ACC112 (cell line): ENCODE measurements around the gene OR2AT4.

ENCODE experiments used
- H2AFZ ChIP-seq: fragments of 200-600 bp; sonication (generic); one replicate; pipeline ENCODE4 v1.6.0; 2017; ENCODE audit warnings: antibody characterized with exemption, low read length; ENCODE audit not compliant: unreplicated experiment
- H3K27ac ChIP-seq: fragments of 200-600 bp; sonication (generic); 2 replicates; pipeline ENCODE4 v1.5.1; 2014; ENCODE audit warnings: low read depth, mild to moderate bottlenecking, antibody characterized with exemption, low read length, moderate library complexity
- H3K27me3 ChIP-seq: fragments of 200-600 bp; sonication (generic); 2 replicates; pipeline ENCODE4 v1.6.1; 2014; ENCODE audit warnings: mild to moderate bottlenecking, antibody characterized with exemption, low read length, moderate library complexity, mixed read lengths; ENCODE audit not compliant: insufficient read depth
- H3K36me3 ChIP-seq: fragments of 200-600 bp; sonication (generic); 2 replicates; pipeline ENCODE4 v1.6.1; 2016; ENCODE audit warnings: mild to moderate bottlenecking, antibody characterized with exemption, low read length, moderate library complexity, mixed read lengths; ENCODE audit not compliant: insufficient read depth
- H3K4me1 ChIP-seq: fragments of 200-600 bp; sonication (generic); one replicate; pipeline ENCODE4 v1.6.1; 2016; ENCODE audit warnings: low read length, mixed read lengths; ENCODE audit not compliant: insufficient read depth, unreplicated experiment, control insufficient read depth
- H3K4me3 ChIP-seq: fragments of 200-600 bp; sonication (generic); 2 replicates; pipeline ENCODE4 v1.5.1; 2014; ENCODE audit warnings: mild to moderate bottlenecking, low read depth, low read length
- H3K79me2 ChIP-seq: fragments of 200-600 bp; sonication (generic); one replicate; pipeline ENCODE4 v1.6.0; 2016; ENCODE audit warnings: low read length; ENCODE audit not compliant: control insufficient read depth, unreplicated experiment, insufficient read depth

The OR2AT4 gene

DNA sequence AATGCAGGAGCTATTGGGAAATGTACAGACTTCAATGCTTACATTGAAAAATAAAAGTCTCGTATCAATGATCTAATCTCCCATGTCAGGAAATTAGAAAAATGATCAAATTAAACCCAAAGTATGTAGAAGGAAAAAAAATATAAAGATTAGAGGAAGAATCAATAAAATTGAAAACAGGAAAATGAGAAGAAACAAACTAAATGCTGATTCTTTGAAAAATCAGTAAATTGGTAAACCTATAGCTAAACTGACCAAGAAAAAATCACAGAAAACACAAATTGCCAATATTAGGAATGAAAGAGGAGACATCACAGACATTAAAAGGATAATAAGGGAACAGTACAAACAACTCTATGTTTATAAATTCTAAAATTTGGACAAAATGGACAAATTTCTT lies 11.8 kb downstream of the OR2AT4 start:
- Histone ChIP-seq H3K79me2 (no peaks in the 10 kb centered on the region), H3K27ac (no peak overlapping the region), H3K27me3 (peaks cover 24% of the 10 kb centered on the region), H2AFZ (no peak overlapping the region), H3K4me1 (no peaks in the 10 kb centered on the region), H3K4me3 (no peak overlapping the region), H3K36me3 (no peaks in the 10 kb centered on the region)

- no peaks in the 10 kb centered on the region for H3K36me3 ChIP-seq
- no peak overlapping the region for H3K4me3 ChIP-seq
- no peak overlapping the region for H2AFZ ChIP-seq
- H3K4me1 ChIP-seq, result no peaks in the 10 kb centered on the region
- H3K79me2 ChIP-seq, result no peaks in the 10 kb centered on the region
- H3K27me3 ChIP-seq, result peaks cover 14% of the 10 kb centered on the region
- no peak overlapping the region for H3K27ac ChIP-seq
Observed at GRCh38 chr11:75083217-75083605, 13.5 kb downstream of the OR2AT4 start.

- Histone ChIP-seq H3K4me3 (no peak overlapping the region), H3K36me3 (no peaks in the 10 kb centered on the region), H3K79me2 (no peaks in the 10 kb centered on the region), H3K4me1 (no peaks in the 10 kb centered on the region), H3K27ac (no peak overlapping the region), H3K27me3 (peaks cover 14% of the 10 kb centered on the region), H2AFZ (no peak overlapping the region)
Observed at GRCh38 chr11:75082601-75083216, 14.0 kb downstream of the OR2AT4 start.

GRCh38 chr11:75079546-75079945 lies 17.1 kb downstream of the OR2AT4 start:
- Histone ChIP-seq H3K4me3 (no peak overlapping the region), H3K27ac (no peak overlapping the region), H3K27me3 (peaks cover 9% of the 10 kb centered on the region), H3K79me2 (no peaks in the 10 kb centered on the region), H2AFZ (no peak overlapping the region), H3K36me3 (no peaks in the 10 kb centered on the region), H3K4me1 (no peaks in the 10 kb centered on the region)

- no peaks in the 10 kb centered on the region for H3K36me3 ChIP-seq
- H3K4me3 ChIP-seq, result no peak overlapping the region
- H3K79me2 ChIP-seq, result no peaks in the 10 kb centered on the region
- no peak overlapping the region for H2AFZ ChIP-seq
- no peaks in the 10 kb centered on the region for H3K4me1 ChIP-seq
- peaks cover 17% of the 10 kb centered on the region for H3K27me3 ChIP-seq
- H3K27ac ChIP-seq, result no peak overlapping the region
Observed at GRCh38 chr11:75078233-75078632, 18.4 kb downstream of the OR2AT4 start.

GRCh38 chr11:75077316-75077715 lies 19.4 kb downstream of the OR2AT4 start:
- no peaks in the 10 kb centered on the region for H3K36me3 ChIP-seq
- no peak overlapping the region for H3K27ac ChIP-seq
- no peak overlapping the region for H2AFZ ChIP-seq
- no peaks in the 10 kb centered on the region for H3K79me2 ChIP-seq
- peaks cover 26% of the 10 kb centered on the region for H3K27me3 ChIP-seq
- H3K4me1 ChIP-seq, result no peaks in the 10 kb centered on the region
- no peak overlapping the region for H3K4me3 ChIP-seq

GRCh38 chr11:75076671-75077070 lies 20.0 kb downstream of the OR2AT4 start:
- Histone ChIP-seq H3K4me3 (no peak overlapping the region), H3K79me2 (no peaks in the 10 kb centered on the region), H2AFZ (no peak overlapping the region), H3K4me1 (no peaks in the 10 kb centered on the region), H3K36me3 (no peaks in the 10 kb centered on the region), H3K27ac (no peak overlapping the region), H3K27me3 (peaks cover 32% of the 10 kb centered on the region)

- H3K79me2 ChIP-seq, result no peaks in the 10 kb centered on the region
- H2AFZ ChIP-seq, result no peak overlapping the region
- no peaks in the 10 kb centered on the region for H3K4me1 ChIP-seq
- no peak overlapping the region for H3K4me3 ChIP-seq
- no peaks in the 10 kb centered on the region for H3K36me3 ChIP-seq
- H3K27ac ChIP-seq, result no peak overlapping the region
- H3K27me3 ChIP-seq, result peaks cover 59% of the 10 kb centered on the region
Observed at GRCh38 chr11:75073459-75074190, 23.1 kb downstream of the OR2AT4 start.

DNA sequence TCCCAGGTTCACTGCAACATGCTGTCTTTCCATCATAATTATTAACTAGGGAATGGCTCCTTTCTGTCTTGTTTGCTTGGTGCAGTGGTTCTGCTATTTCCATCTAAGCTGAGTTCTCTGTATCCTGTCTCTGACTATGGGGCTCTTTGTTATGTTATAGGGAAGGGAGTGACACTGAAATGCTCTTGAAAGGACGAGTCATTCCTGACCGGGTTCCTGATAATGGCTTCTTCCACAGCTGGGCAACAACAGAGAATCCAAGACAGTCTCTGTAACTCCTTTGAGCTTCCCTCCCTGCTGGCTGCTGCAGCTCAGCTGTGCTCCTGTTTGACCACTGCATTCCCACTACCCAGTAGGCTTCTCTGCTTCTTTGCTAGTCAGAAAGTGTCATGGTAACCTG lies 24.1 kb downstream of the OR2AT4 start:
- Histone ChIP-seq H3K36me3 (no peaks in the 10 kb centered on the region), H3K4me1 (no peaks in the 10 kb centered on the region), H3K79me2 (no peaks in the 10 kb centered on the region), H3K27ac (no peak overlapping the region), H2AFZ (no peak overlapping the region), H3K27me3 (peaks cover 66% of the 10 kb centered on the region), H3K4me3 (no peak overlapping the region)

GRCh38 chr11:75069473-75069872 lies 27.2 kb downstream of the OR2AT4 start:
- Histone ChIP-seq H3K4me1 (peaks cover 7% of the 10 kb centered on the region), H3K4me3 (no peak overlapping the region), H3K36me3 (no peaks in the 10 kb centered on the region), H3K27ac (no peak overlapping the region), H2AFZ (no peak overlapping the region), H3K27me3 (peaks cover 68% of the 10 kb centered on the region), H3K79me2 (no peaks in the 10 kb centered on the region)

DNA sequence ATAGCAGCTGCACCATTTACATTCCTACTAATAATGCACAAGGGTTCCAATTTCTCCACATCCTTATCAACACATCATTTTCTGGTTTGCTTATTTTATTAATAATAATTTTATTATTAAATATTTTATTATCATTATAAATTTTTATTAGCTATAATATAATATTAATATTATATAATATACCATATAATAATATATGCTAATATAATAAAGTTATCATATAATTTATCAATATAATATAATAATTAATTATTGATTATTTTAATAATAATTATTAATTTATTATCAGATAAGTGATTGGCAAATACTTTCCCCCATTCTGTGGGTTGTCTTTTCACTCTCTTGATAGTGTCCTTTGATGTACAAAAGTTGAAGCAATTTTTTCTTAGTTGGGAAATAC lies 27.7 kb downstream of the OR2AT4 start:
- H3K27ac ChIP-seq, result no peak overlapping the region
- no peak overlapping the region for H2AFZ ChIP-seq
- peaks cover 68% of the 10 kb centered on the region for H3K27me3 ChIP-seq

More for the DNA sequence above, 27.7 kb downstream of the OR2AT4 start:
- H3K4me1 ChIP-seq, result peaks cover 7% of the 10 kb centered on the region
- H3K79me2 ChIP-seq, result no peaks in the 10 kb centered on the region
- H3K4me3 ChIP-seq, result no peak overlapping the region
- H3K36me3 ChIP-seq, result no peaks in the 10 kb centered on the region
